Measurements from ENCODE around the gene RGL1. TPM values are rescaled to one million over a fixed set of nuclear protein-coding genes. Genes with fewer than 3 reads are reported as not detected.

Gene RGL1
- total RNA-seq, 1 experiment from 2014 or later: 1.5 TPM

DNA sequence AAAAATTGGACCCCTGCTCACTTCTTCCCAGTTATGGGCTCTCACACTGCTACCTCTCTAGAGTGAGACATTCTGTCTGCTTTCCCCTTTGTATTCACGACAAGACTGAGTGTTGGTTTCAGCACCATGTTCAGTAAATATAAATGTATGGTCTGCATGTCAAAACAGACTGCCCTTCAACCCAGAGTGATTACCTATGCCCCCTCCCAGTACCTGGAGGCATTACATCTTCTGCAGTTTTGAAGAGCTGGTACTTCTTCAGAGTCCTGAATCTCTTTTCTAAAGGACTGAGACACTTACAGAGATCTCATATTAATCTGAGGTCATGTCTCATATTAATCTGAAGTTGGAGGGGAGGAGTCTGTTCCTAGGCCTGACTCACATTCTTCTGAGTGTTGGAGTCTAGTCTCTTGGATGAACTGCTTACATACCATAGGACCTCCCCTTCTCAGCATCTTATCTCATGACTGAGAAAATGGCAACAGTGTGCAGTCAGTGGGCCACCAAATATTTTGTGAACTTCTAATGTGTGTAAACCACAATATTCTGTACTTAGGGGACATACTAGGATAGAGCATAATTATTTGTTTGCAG is 80.3 kb downstream of the RGL1 start:
- H3K9me2 ChIP-seq (replicated peaks; ENCODE audit: low read length): no peaks in the 10 kb centered on the region
- no peaks in the 10 kb centered on the region for H3K36me3 ChIP-seq (ENCODE audit: low read depth, low read length)
- peaks cover 42% of the 10 kb centered on the region for H3K4me1 ChIP-seq (ENCODE audit: insufficient read depth, low read length)
- H3K79me2 ChIP-seq (ENCODE audit: low read length): no peaks in the 10 kb centered on the region
- ChIA-PET POLR2A (ENCODE audit: unreplicated experiment) (no interaction called here), CTCF (no interaction called here)
- intact Hi-C loops (cut with micrococcal nuclease): no loop called here
- H3F3A ChIP-seq (ENCODE audit: low read length, unreplicated experiment): no peaks in the 10 kb centered on the region
- ATAC-seq: no peak
- no peak overlapping the region for H3K9ac ChIP-seq (ENCODE audit: low read length)
- H3K9me3 ChIP-seq (ENCODE audit: low read length): no peaks in the 10 kb centered on the region
- H3K4me3 ChIP-seq (ENCODE audit: low read length): no peak overlapping the region
- no peaks in the 10 kb centered on the region for H3K27me3 ChIP-seq (ENCODE audit: low read length)
- TF ChIP-seq EZH2 (IDR thresholded peaks at IDR 0.05; ENCODE audit: low read length, unreplicated experiment): no peak
- TF ChIP-seq EZH2phosphoT487 (IDR thresholded peaks at IDR 0.05; ENCODE audit: borderline replicate concordance, low read length): no peak
- TF ChIP-seq, protein P1, sequence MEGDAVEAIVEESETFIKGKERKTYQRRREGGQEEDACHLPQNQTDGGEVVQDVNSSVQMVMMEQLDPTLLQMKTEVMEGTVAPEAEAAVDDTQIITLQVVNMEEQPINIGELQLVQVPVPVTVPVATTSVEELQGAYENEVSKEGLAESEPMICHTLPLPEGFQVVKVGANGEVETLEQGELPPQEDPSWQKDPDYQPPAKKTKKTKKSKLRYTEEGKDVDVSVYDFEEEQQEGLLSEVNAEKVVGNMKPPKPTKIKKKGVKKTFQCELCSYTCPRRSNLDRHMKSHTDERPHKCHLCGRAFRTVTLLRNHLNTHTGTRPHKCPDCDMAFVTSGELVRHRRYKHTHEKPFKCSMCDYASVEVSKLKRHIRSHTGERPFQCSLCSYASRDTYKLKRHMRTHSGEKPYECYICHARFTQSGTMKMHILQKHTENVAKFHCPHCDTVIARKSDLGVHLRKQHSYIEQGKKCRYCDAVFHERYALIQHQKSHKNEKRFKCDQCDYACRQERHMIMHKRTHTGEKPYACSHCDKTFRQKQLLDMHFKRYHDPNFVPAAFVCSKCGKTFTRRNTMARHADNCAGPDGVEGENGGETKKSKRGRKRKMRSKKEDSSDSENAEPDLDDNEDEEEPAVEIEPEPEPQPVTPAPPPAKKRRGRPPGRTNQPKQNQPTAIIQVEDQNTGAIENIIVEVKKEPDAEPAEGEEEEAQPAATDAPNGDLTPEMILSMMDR (conservative IDR thresholded peaks at IDR 0.05; ENCODE audit: low read depth, low read length): no peak; the same call in 1 of the 2 replicates
- H3K4me2 ChIP-seq (ENCODE audit: low read length): no peak overlapping the region
- DNase-seq: peak; percentile 5
- no peak overlapping the region for H2AFZ ChIP-seq (ENCODE audit: low read length)
- no peak overlapping the region for H3K27ac ChIP-seq (ENCODE audit: low read length)
- no TSS peak for BruUV-seq (replicated peaks)
- no peaks in the 10 kb centered on the region for H4K20me1 ChIP-seq (ENCODE audit: low read length)

DNA sequence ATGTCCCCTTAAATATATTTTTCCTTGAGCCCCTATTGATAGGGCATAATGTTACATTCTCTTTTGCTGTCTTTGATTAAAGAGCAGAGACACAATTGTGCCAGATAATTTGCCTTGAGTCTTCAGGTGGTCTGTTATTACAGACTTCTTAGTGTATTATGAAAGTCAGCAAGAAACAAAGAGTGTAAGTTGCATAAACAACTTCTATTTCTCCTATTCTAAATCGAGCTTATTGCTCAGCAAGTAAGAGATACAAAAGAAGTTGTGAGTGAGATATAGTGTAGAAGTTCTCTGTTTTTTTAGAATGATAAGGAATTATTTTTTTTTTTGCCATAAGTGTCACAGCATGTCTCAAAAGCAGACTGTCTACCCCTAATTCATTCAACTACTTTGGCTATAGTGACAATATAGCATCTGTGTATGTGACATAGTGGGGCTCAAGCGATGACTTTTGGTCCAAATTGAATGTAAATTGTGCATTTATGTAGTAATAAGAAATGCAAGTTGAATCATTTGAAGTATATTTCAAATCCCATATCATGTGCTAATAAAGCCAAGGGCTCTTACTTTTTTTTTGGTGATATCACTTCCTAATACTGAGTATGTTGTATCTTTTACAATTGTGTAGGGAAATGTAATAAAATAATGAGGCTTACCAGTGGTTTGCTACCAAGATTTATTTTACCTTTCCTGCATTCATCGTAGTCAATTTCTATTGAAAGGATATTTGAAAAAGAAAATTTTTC is 81.3 kb downstream of the RGL1 start:
- no peak overlapping the region for H3K4me3 ChIP-seq (ENCODE audit: low read length)
- intact Hi-C loops (cut with micrococcal nuclease): no loop called here
- no peaks in the 10 kb centered on the region for H3K9me3 ChIP-seq (ENCODE audit: low read length)
- H2AFZ ChIP-seq (ENCODE audit: low read length): no peak overlapping the region
- no peak overlapping the region for H3K4me2 ChIP-seq (ENCODE audit: low read length)
- DNase-seq (no peak), ATAC-seq (no peak)
- H3K27me3 ChIP-seq (ENCODE audit: low read length): no peaks in the 10 kb centered on the region
- TF ChIP-seq, protein P1 (conservative IDR thresholded peaks at IDR 0.05; ENCODE audit: low read depth, low read length): no peak
- TF ChIP-seq EZH2phosphoT487 (IDR thresholded peaks at IDR 0.05; ENCODE audit: borderline replicate concordance, low read length) (no peak), EZH2 (IDR thresholded peaks at IDR 0.05; ENCODE audit: low read length, unreplicated experiment) (no peak)
- H3K79me2 ChIP-seq (ENCODE audit: low read length): no peaks in the 10 kb centered on the region
- H3K9me2 ChIP-seq (replicated peaks; ENCODE audit: low read length): no peaks in the 10 kb centered on the region
- H3K36me3 ChIP-seq (ENCODE audit: low read depth, low read length): no peaks in the 10 kb centered on the region
- H4K20me1 ChIP-seq (ENCODE audit: low read length): no peaks in the 10 kb centered on the region
- H3K9ac ChIP-seq (ENCODE audit: low read length): no peak overlapping the region
- peaks cover 42% of the 10 kb centered on the region for H3K4me1 ChIP-seq (ENCODE audit: insufficient read depth, low read length)
- ChIA-PET CTCF (no interaction called here), POLR2A (ENCODE audit: unreplicated experiment) (no interaction called here)
- H3F3A ChIP-seq (ENCODE audit: low read length, unreplicated experiment): no peaks in the 10 kb centered on the region
- no TSS peak for BruUV-seq (replicated peaks)
- no peak overlapping the region for H3K27ac ChIP-seq (ENCODE audit: low read length)

- no peak for TF ChIP-seq EZH2 (IDR thresholded peaks at IDR 0.05; ENCODE audit: low read length, unreplicated experiment)
- TF ChIP-seq, protein P1 (conservative IDR thresholded peaks at IDR 0.05; ENCODE audit: low read depth, low read length): no peak
- no peak for TF ChIP-seq EZH2phosphoT487 (IDR thresholded peaks at IDR 0.05; ENCODE audit: borderline replicate concordance, low read length)
Measured at GRCh38 chr1:183886853-183887252, 81.9 kb downstream of the RGL1 start.

More at GRCh38 chr1:183886853-183887252, 81.9 kb downstream of the RGL1 start:
- no TSS peak for BruUV-seq (replicated peaks)
- peaks cover under 1% of the 10 kb centered on the region for H3F3A ChIP-seq (ENCODE audit: low read length, unreplicated experiment)
- no peak for DNase-seq
- no peak overlapping the region for H3K27ac ChIP-seq (ENCODE audit: low read length)
- H3K9me3 ChIP-seq (ENCODE audit: low read length): no peaks in the 10 kb centered on the region
- intact Hi-C loops (cut with micrococcal nuclease): no loop called here
- no peak overlapping the region for H2AFZ ChIP-seq (ENCODE audit: low read length)
- H4K20me1 ChIP-seq (ENCODE audit: low read length): no peaks in the 10 kb centered on the region
- H3K27me3 ChIP-seq (ENCODE audit: low read length): no peaks in the 10 kb centered on the region
- ChIA-PET POLR2A (ENCODE audit: unreplicated experiment) (no interaction called here), CTCF (no interaction called here)
- no peaks in the 10 kb centered on the region for H3K79me2 ChIP-seq (ENCODE audit: low read length)
- H3K4me2 ChIP-seq (ENCODE audit: low read length): no peak overlapping the region
- H3K9me2 ChIP-seq (replicated peaks; ENCODE audit: low read length): no peaks in the 10 kb centered on the region
- no peaks in the 10 kb centered on the region for H3K36me3 ChIP-seq (ENCODE audit: low read depth, low read length)
- H3K4me1 ChIP-seq (ENCODE audit: insufficient read depth, low read length): peaks cover 42% of the 10 kb centered on the region
- no peak overlapping the region for H3K4me3 ChIP-seq (ENCODE audit: low read length)
- no peak for ATAC-seq
- H3K9ac ChIP-seq (ENCODE audit: low read length): no peak overlapping the region

Data from PC-3 (cell line).